ENCODE data around the gene TIGD7.
"Not testable (repeated sequence)": the region's sequence is repeated elsewhere in the genome, so short reads cannot be mapped to it uniquely, and the experiment has no call there.

Gene TIGD7

GRCh38 chr16:3282103-3282729 lies 23.0 kb downstream of the TIGD7 start:
- DNase-seq, result no peak

GRCh38 chr16:3281222-3281820 lies 23.9 kb downstream of the TIGD7 start:
- no peak for DNase-seq

GRCh38 chr16:3276679-3277078 lies 28.6 kb downstream of the TIGD7 start:
- no peak for DNase-seq

GRCh38 chr16:3274947-3275346 lies 30.3 kb downstream of the TIGD7 start:
- DNase-seq, result no peak

GRCh38 chr16:3274490-3274889 lies 30.7 kb downstream of the TIGD7 start:
- DNase-seq, result no peak

- DNase-seq, result not testable (repeated sequence)
Observed at GRCh38 chr16:3271281-3271680, 33.9 kb downstream of the TIGD7 start.

GRCh38 chr16:3270718-3271117 lies 34.5 kb downstream of the TIGD7 start:
- DNase-seq, result not testable (repeated sequence)

- DNase-seq, result no peak
Observed at GRCh38 chr16:3268294-3268693, 36.9 kb downstream of the TIGD7 start.

GRCh38 chr16:3266873-3267537 lies 38.2 kb downstream of the TIGD7 start:
- no peak for DNase-seq

GRCh38 chr16:3264137-3265036 lies 40.8 kb downstream of the TIGD7 start:
- DNase-seq, result peak; percentile 96

GRCh38 chr16:3262517-3262916 lies 42.7 kb downstream of the TIGD7 start:
- DNase-seq, result no peak

- DNase-seq, result no peak
Observed at GRCh38 chr16:3259836-3260235, 45.4 kb downstream of the TIGD7 start.

GRCh38 chr16:3256866-3257465 lies 48.3 kb downstream of the TIGD7 start:
- DNase-seq, result no peak

GRCh38 chr16:3256146-3256865 lies 48.9 kb downstream of the TIGD7 start, which contains the start of gene MEFV:
MEFV (minus strand) TSS chr16:3256633; CDS start chr16:3256587, 46 bp downstream.
- no peak for DNase-seq

- no peak for DNase-seq
Observed at GRCh38 chr16:3254309-3254708, 50.9 kb downstream of the TIGD7 start.

GRCh38 chr16:3252967-3253366 lies 52.3 kb downstream of the TIGD7 start:
- DNase-seq, result no peak

- no peak for DNase-seq
Observed at GRCh38 chr16:3249451-3249850, 55.8 kb downstream of the TIGD7 start.

GRCh38 chr16:3249020-3249419 lies 56.2 kb downstream of the TIGD7 start:
- DNase-seq, result no peak
